Activated T-helper 9 cell treated with anti-CD3 and anti-CD28 coated beads, Interleukin-2, amount 50 U/mL, for 16 hours (primary cell): ENCODE measurements around the gene PDE4B.

ENCODE experiments used
- DNase-seq: peaks from one replicate; pipeline ENCODE4 v3.0.0-alpha.2; 2020; ENCODE audit warnings: low read depth

Gene PDE4B

GRCh38 chr1:66360285-66360724 lies 567.6 kb downstream of the PDE4B start:
- no peak for DNase-seq

DNA sequence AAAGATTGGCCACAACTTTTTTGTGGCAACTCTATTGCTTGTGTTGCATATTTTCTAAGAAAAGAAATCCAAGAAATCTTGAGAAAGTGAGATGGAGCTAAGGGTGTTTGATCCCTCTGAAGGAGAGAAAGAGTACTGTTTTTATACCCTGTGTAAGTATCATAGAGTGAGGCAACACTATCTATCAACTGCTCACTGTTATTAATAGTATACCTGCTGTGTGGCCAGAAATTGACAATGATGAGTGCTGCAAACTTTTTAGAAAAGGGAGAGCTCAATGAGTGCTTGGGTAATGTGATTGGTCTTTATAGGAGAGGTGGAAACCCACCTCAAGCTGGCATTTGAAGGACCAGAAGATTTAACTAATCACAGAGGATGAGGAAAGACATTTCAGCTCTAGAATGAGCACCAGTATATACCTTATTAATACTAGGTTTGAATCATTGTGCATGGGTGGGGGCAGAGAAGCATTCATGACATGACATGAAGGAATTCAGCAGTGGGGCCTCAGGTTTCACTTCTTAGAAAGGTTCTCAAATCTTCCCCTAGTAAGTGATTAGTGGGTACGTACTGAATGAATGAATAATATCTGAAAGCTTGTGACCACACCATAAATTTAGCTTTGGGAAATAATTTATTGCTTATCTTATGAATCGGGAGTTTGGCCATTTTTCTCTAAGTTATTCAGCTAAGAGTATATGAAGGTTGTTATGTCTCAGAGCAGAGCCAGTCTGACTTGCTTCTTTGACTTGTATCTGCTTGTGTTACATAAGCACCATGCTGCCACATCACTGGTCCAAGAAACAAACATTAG lies 572.1 kb downstream of the PDE4B start:
- DNase-seq, result no peak

GRCh38 chr1:66365635-66366034 lies 572.9 kb downstream of the PDE4B start:
- DNase-seq, result no peak

- DNase-seq, result no peak
Observed at GRCh38 chr1:66366634-66367033, 573.9 kb downstream of the PDE4B start.

DNA sequence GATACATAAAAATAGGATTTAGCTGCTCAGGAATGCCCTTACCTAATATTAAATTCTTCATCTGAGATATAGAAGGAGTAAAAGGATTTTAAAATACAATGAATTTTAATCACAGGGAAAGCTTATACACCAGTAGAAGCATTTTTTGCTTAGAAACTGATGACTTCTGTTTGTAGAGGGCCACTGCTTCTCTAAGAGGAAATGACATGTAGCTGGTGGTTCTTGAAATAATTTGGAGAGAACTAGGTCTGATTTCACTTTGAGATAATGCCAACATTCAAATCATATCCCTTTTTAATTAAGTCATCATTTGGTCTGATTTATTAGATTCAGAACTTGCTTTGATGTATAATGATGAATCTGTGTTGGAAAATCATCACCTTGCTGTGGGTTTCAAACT lies 574.7 kb downstream of the PDE4B start:
- no peak for DNase-seq

DNA sequence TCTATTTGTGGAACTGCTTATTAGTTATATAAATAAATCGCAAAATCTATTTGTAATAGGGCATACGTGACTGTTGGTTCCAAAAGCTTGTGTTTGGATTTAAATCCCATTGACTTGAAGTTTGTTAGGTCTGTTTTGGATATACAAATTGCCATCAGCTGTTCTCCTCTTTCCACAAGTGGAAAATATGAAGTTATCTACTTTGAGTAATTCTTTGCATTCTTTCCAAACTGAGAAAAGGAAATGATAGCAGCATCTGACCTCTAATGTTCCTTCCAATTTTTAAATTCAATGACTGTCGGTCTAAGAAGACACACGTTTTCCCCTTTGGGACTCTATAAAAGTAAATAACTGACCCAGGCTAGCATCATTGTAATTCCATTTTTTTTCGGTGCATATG lies 575.6 kb downstream of the PDE4B start:
- DNase-seq, result no peak

GRCh38 chr1:66370462-66370971 lies 577.8 kb downstream of the PDE4B start:
- no peak for DNase-seq

DNA sequence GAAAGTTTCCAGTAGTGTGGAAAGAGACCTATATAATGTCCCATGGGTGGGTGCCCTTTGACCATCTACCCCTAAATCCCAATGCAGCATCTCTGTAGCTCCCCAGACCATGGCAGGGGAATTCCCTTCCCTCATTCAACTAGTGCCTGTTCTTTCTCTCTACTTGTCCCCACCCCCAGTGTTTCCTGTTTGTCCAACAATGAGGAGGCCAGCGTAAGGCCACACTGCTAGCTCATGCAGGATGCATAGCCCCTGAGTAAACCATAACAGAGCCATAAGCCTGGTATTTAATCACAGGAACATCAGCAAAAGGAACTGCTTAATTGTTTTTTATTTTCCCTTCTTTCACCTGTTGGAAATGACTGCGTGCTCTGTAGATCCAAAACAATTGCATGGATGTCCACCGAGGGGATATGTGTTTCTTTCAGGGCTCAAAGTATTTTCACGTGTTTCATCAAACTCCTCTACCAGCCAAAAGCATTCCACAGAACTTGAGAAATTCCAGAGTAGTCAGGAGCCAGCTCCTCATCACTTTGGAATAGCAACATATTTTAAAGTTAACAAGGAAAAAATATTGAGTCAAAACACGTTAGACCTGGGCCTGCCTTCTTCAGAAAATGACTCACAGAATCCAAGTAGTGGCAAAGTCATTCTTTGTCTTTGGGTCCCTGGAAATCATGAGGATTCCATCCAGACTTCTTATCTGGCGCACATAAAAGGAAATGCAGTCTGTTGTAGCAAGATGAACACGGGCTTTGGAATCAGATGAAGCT lies 578.7 kb downstream of the PDE4B start:
- DNase-seq, result no peak

DNA sequence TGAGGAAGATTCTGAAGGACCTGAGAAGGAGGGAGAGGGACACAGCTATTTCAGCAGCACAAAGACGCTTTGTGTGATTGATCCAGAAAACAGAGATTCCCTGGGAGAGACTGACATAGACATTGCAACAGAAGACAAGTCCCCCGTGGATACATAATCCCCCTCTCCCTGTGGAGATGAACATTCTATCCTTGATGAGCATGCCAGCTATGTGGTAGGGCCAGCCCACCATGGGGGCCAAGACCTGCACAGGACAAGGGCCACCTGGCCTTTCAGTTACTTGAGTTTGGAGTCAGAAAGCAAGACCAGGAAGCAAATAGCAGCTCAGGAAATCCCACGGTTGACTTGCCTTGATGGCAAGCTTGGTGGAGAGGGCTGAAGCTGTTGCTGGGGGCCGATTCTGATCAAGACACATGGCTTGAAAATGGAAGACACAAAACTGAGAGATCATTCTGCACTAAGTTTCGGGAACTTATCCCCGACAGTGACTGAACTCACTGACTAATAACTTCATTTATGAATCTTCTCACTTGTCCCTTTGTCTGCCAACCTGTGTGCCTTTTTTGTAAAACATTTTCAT lies 579.9 kb downstream of the PDE4B start:
- DNase-seq, result no peak

- no peak for DNase-seq
Observed at GRCh38 chr1:66373157-66373591, 580.5 kb downstream of the PDE4B start.

GRCh38 chr1:66374148-66374547 lies 581.5 kb downstream of the PDE4B start:
- DNase-seq, result no peak

GRCh38 chr1:66374561-66375111 lies 581.9 kb downstream of the PDE4B start:
- DNase-seq, result no peak

DNA sequence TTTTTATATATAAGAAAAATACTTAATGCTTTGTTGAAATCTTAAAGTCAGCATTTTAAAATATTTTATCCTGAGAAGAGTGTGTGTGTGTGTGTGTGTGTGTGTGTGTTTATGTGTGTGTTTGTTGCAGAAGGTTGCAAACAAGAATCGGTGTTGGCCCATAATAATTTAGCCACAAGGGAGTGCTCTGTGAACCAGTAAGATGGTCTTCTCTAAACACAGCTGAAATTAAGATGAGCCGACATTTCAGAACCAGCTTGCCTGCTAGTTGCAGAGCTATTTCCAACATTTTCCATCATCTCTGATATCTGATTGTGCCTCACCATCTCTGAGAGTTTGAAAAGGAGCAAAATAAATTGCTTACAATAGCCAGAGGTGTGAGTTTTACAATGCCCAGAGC lies 582.4 kb downstream of the PDE4B start:
- DNase-seq, result no peak

DNA sequence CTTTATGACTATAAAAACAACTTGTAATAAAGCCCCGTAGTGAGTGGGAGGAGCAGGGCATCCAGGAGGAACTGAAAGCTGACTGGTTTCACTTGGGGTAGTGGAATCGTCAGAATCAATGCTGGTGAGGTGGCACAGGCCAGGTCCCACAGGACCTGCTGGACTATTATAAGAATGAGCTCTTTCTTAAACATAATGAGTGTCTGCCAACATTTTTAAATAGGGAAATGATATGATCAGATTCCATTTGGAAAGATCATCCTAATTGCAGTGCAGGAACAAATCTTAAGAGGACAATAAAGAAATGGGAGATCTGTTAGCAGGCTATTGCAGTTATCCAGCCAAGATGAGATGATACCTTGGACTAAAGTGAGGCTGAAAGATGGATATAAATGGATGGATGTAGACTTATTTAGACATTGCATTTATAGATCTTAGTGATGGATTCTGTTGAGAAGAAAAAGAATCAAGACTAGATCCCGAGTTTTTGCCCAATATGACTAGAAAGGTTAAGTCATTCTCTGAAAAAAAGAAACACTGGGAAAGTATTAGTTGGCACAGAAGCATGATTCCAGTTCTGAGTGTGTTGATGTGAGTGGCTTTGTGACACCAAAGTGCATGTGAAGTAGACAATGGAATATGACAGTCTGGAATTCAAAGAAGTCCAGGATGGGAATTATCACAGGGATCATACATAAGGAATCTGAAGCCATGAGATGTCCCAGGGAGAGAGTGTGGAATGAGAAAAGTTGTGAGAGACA lies 587.9 kb downstream of the PDE4B start:
- no peak for DNase-seq

GRCh38 chr1:66381621-66382275 lies 589.1 kb downstream of the PDE4B start:
- DNase-seq, result no peak

GRCh38 chr1:66383168-66383567 lies 590.5 kb downstream of the PDE4B start:
- no peak for DNase-seq

- DNase-seq, result no peak
Observed at GRCh38 chr1:66383611-66384010, 590.9 kb downstream of the PDE4B start.

GRCh38 chr1:66384258-66384921 lies 591.7 kb downstream of the PDE4B start:
- DNase-seq, result no peak

DNA sequence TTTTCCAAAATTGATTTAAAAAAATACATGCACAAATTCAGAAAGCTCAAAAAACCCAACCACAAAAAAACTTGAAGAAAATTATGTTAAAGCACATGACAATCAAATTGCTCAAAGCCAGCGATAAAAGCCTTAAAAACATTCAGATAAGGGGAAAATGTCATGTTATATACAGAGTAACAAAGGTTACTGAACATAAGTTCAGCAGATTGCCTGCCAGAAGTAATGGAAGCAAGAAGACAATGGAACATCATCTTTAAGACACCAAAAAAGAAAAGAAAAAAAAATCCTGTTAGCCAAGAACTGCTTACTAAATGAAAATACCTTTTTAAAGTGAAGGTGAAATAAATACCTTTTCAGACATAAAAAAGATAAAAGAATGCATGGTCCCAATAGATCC lies 594.0 kb downstream of the PDE4B start:
- no peak for DNase-seq

DNA sequence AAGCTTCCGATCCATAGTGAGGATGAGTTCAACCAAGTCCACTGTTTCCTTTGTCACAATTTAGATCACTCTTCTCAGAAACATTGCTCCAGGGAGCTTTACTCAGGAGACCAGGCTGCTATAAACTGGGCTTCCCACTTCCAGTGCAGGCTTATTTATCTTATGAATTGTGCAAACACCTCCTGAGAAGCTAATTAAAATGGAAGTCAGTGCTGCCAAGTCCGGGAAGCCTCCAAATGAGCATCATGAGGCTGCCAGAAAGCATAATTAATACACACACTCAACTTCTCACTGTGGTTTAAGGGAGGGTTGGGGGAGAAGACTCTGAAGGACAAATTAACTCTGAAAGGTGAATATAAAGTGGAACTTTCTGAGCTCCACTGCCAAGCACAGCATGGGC lies 596.2 kb downstream of the PDE4B start:
- no peak for DNase-seq
